DOHH2 (cell line): ENCODE measurements around the gene ABCC11.

Experiments
- H3F3A ChIP-seq: fragments of 200-600 bp; sonication (generic), shearing (Covaris generic); 2 replicates; pipeline ENCODE4 v1.6.0; 2016; ENCODE audit warnings: antibody characterized with exemption, mild to moderate bottlenecking; ENCODE audit not compliant: control insufficient read depth, insufficient read depth
- H3K27ac ChIP-seq: fragments of 200-600 bp; sonication (generic); 2 replicates; pipeline ENCODE4 v1.5.1; 2014; ENCODE audit warnings: low read depth, mild to moderate bottlenecking, low read length, moderate library complexity
- H3K27me3 ChIP-seq: fragments of 200-600 bp; sonication (generic); 2 replicates; pipeline ENCODE4 v1.6.1; 2014; ENCODE audit warnings: mild to moderate bottlenecking, low read length, mixed read lengths; ENCODE audit not compliant: control insufficient read depth
- H3K36me3 ChIP-seq: fragments of 200-600 bp; sonication (generic); 2 replicates; pipeline ENCODE4 v1.6.1; 2014; ENCODE audit warnings: mild to moderate bottlenecking, low read length, moderate library complexity, mixed read lengths; ENCODE audit not compliant: control insufficient read depth
- H3K4me1 ChIP-seq: fragments of 200-600 bp; sonication (generic); 2 replicates; pipeline ENCODE4 v1.6.1; 2014; ENCODE audit warnings: mild to moderate bottlenecking, low read length, mixed read lengths; ENCODE audit not compliant: control insufficient read depth
- H3K4me2 ChIP-seq: fragments of 200-600 bp; sonication (generic); 2 replicates; pipeline ENCODE4 v1.6.0; 2014; ENCODE audit warnings: mild to moderate bottlenecking, low read length, moderate library complexity
- H3K4me3 ChIP-seq: fragments of 200-600 bp; sonication (generic); 2 replicates; pipeline ENCODE4 v1.5.1; 2014; ENCODE audit warnings: mild to moderate bottlenecking, low read length, mixed read lengths
- H3K79me2 ChIP-seq: fragments of 200-600 bp; sonication (generic); 2 replicates; pipeline ENCODE4 v1.6.1; 2014; ENCODE audit warnings: mild to moderate bottlenecking, low read length, mixed read lengths; ENCODE audit not compliant: control insufficient read depth
- H3K9me2 ChIP-seq: fragments of 200-600 bp; sonication (generic); replicated peaks from 2 replicates; pipeline ENCODE4 v1.6.1; 2014; ENCODE audit warnings: mild to moderate bottlenecking, low read length, mixed read lengths; ENCODE audit not compliant: control insufficient read depth
- H3K9me3 ChIP-seq: fragments of 200-600 bp; sonication (generic); 2 replicates; pipeline ENCODE4 v1.6.1; 2014; ENCODE audit warnings: antibody characterized with exemption, low read length, mixed read lengths; ENCODE audit not compliant: control insufficient read depth, insufficient read depth
- H4K20me1 ChIP-seq: fragments of 200-600 bp; sonication (generic); 2 replicates; pipeline ENCODE4 v1.6.0; 2014; ENCODE audit warnings: low read depth, mild to moderate bottlenecking, antibody characterized with exemption, low read length, moderate library complexity; ENCODE audit not compliant: control insufficient read depth, insufficient read depth
- EZH2phosphoT487 ChIP-seq: fragments of 200-600 bp; sonication (generic); IDR thresholded peaks from 2 replicates; pipeline ENCODE4 v1.6.1; 2017; ENCODE audit warnings: borderline replicate concordance, mild to moderate bottlenecking, antibody characterized with exemption, low read length, moderate library complexity, mixed read lengths
- TF ChIP-seq, protein P1 (sequence below): fragments of 200-600 bp; sonication (generic); IDR thresholded peaks from one replicate; pipeline ENCODE4 v1.5.1; 2014; ENCODE audit warnings: antibody characterized with exemption, mild to moderate bottlenecking, low read depth, low read length; ENCODE audit not compliant: poor library complexity, severe bottlenecking

Gene ABCC11

DNA sequence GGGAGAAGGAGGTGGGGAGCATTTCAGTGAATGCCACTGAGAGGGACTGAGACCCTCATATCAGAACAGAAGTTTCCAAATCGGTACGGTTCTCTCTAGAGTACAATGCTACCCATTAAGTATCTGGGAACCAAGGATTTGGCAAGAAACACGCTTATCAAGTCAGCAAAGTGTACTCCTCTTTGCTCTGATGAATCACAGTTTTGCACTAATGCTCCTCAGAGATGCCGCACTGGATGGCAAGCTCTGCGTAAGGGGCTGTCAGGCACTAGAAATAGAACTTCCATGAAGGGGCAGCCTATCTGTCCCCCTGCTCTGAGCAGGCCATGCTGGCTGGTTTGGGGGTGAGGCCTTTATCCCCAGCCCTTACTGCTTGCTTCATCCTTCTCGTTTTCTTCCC, 86.8 kb downstream of the ABCC11 start:
- Histone ChIP-seq H3K4me2 (no peak overlapping the region), H3F3A (no peaks in the 10 kb centered on the region), H3K9me2 (no peaks in the 10 kb centered on the region), H3K4me1 (peaks cover 10% of the 10 kb centered on the region), H3K27ac (no peak overlapping the region), H3K36me3 (no peaks in the 10 kb centered on the region), H3K79me2 (no peaks in the 10 kb centered on the region), H3K27me3 (peaks cover 17% of the 10 kb centered on the region), H3K9me3 (no peaks in the 10 kb centered on the region), H3K4me3 (no peak overlapping the region), H4K20me1 (no peaks in the 10 kb centered on the region)
- TF ChIP-seq, protein P1, sequence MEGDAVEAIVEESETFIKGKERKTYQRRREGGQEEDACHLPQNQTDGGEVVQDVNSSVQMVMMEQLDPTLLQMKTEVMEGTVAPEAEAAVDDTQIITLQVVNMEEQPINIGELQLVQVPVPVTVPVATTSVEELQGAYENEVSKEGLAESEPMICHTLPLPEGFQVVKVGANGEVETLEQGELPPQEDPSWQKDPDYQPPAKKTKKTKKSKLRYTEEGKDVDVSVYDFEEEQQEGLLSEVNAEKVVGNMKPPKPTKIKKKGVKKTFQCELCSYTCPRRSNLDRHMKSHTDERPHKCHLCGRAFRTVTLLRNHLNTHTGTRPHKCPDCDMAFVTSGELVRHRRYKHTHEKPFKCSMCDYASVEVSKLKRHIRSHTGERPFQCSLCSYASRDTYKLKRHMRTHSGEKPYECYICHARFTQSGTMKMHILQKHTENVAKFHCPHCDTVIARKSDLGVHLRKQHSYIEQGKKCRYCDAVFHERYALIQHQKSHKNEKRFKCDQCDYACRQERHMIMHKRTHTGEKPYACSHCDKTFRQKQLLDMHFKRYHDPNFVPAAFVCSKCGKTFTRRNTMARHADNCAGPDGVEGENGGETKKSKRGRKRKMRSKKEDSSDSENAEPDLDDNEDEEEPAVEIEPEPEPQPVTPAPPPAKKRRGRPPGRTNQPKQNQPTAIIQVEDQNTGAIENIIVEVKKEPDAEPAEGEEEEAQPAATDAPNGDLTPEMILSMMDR: no peak
- no peak for TF ChIP-seq EZH2phosphoT487

DNA sequence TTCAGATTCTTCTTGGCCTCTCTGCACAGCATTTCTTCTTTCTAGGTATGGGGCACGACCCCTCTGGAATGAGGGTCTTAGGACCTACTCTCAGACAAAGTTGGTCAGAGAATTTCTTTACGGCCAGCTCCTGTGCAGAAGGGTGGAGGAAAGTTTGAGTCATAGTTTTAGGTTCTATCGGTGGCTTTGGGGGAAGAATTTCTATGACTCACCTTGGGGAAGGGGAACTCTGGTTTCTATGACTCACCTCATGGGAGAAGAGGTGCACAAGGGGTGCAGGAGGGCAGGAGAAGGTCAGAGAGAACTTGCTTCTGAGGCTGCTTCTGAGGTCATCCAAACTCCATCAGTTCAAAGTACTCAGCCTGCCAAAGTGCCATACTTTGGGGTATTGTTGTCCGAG, 89.0 kb downstream of the ABCC11 start:
- Histone ChIP-seq H3K79me2 (no peaks in the 10 kb centered on the region), H3K9me2 (no peaks in the 10 kb centered on the region), H3K4me1 (peaks cover 6% of the 10 kb centered on the region), H3K27me3 (peaks cover 17% of the 10 kb centered on the region), H3K36me3 (no peaks in the 10 kb centered on the region), H3K9me3 (no peaks in the 10 kb centered on the region), H3K4me2 (no peak overlapping the region), H4K20me1 (no peaks in the 10 kb centered on the region), H3F3A (no peaks in the 10 kb centered on the region), H3K4me3 (no peak overlapping the region), H3K27ac (no peak overlapping the region)
- TF ChIP-seq, protein P1: no peak
- no peak for TF ChIP-seq EZH2phosphoT487

DNA sequence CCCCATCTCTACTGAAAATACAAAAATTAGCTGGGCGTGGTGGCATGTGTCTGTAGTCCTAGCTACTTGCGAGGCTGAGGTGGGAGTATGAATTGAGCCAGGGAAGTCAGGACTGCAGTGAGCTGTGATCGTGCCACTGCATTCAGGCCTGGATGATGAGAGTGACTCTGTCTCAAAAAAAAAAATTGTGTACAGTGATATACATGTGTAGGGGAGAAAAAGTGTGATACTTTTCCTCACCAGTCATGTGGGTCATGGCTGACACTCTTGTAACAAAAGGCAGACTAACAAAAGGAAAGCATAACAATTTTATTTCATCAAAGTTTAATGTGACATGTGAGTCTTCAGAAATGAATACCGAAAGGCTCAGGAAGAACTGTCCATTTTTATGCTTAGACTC, 89.5 kb downstream of the ABCC11 start:
- no peaks in the 10 kb centered on the region for H3K9me2 ChIP-seq
- H3K9me3 ChIP-seq: no peaks in the 10 kb centered on the region
- peaks cover 17% of the 10 kb centered on the region for H3K27me3 ChIP-seq
- no peaks in the 10 kb centered on the region for H4K20me1 ChIP-seq
- H3K27ac ChIP-seq: no peak overlapping the region
- H3K36me3 ChIP-seq: no peaks in the 10 kb centered on the region
- TF ChIP-seq EZH2phosphoT487: no peak
- TF ChIP-seq, protein P1: no peak
- H3K79me2 ChIP-seq: no peaks in the 10 kb centered on the region
- no peaks in the 10 kb centered on the region for H3F3A ChIP-seq
- H3K4me2 ChIP-seq: no peak overlapping the region
- no peak overlapping the region for H3K4me3 ChIP-seq
- H3K4me1 ChIP-seq: peaks cover 6% of the 10 kb centered on the region

DNA sequence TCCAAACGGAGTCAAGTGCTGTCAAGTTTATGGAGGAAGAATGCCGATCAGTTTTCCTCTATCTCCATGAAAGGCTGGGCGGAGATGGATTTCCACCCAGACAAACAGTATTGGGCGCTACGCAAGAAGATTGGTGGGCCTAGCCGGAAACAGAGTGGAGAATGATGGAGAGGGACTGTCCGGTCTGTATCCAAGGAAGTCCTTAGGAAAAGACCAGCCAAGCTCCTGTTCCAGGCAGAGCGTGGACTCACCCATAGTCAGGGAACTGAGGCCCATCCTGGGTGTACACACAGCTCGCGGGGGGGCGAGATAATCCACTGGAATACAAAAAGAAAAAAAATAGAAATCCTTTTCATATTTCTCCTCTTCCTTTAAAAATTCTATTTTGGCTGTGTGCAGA, 90.0 kb downstream of the ABCC11 start:
- Histone ChIP-seq H3K79me2 (no peaks in the 10 kb centered on the region), H3K9me3 (no peaks in the 10 kb centered on the region), H3K4me2 (peak overlapping the region; percentile 55), H3F3A (no peaks in the 10 kb centered on the region), H4K20me1 (no peaks in the 10 kb centered on the region), H3K36me3 (no peaks in the 10 kb centered on the region), H3K27me3 (peaks cover 17% of the 10 kb centered on the region), H3K4me1 (peaks cover 6% of the 10 kb centered on the region), H3K4me3 (peak overlapping the region; percentile 37; the same call in 1 of the 2 replicates), H3K9me2 (no peaks in the 10 kb centered on the region), H3K27ac (no peak overlapping the region)
- TF ChIP-seq EZH2phosphoT487: no peak
- TF ChIP-seq, protein P1: no peak
